ENCODE results near the gene ADD1. TPM values are rescaled to one million over a fixed set of nuclear protein-coding genes. Genes with fewer than 3 reads are reported as not detected.
A peak's percentile ranks its signal among the peaks of the same experiment; 100 is the strongest.

Gene ADD1
- polyA plus RNA-seq, 12 donors: 147 to 968 (median 173) TPM

GRCh38 chr4:2962614-2963174, 119.0 kb downstream of the ADD1 start:
- DNase-seq: peak; percentile 47

GRCh38 chr4:2963175-2963965, 119.7 kb downstream of the ADD1 start, which contains the start of the genes GRK4 and NOP14:
GRK4 (plus strand) TSS chr4:2963571; CDS start chr4:2964071, 500 bp downstream.
NOP14 (minus strand) TSS chr4:2963406; CDS start chr4:2963319, 87 bp downstream.
- DNase-seq: peak; percentile 98

GRCh38 chr4:2963966-2964471, 120.4 kb downstream of the ADD1 start:
- peak; percentile 40 for DNase-seq

- no peak for DNase-seq
These were observed 121.1 kb downstream of the ADD1 start for GRCh38 chr4:2964706-2965258.

- DNase-seq: no peak
These were observed 121.6 kb downstream of the ADD1 start for GRCh38 chr4:2965262-2965661.

DNA sequence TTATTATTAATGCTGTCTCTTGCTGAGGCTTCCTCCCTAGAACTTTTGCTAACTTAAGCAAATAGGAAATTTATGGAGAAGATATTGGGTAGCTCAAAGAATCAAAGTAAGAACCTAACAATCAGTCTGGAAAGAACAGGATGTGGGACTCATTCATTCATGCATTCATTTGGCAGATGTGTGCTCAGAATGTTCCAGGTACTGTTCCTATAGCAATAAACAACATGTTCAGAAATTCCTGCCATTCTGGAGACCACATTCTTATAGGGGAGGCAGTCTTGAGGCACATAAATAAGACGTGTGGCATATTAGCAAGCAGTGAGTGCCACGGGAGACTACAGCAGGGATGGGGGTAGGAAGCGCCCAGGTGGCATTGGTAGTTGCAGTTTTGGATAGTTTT, 124.7 kb downstream of the ADD1 start:
- DNase-seq: no peak

DNA sequence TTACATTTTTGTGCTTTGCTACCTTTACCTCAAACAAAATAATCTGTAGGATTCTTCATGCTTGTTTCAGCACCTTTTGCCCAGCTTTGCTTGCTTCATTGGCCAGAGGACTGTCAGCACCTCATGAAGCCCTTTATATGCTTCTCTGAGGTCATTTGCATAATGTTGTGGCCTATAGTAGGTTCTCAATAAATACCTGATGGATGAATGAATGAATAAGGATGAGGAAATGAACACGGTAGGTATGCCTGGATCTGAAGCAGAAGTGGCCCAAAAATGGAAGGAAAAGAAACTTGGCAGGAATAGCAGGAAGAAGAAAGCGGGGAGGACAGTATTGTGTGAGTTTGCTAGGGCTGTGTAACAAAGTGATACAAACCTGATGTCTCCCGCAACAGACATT, 127.6 kb downstream of the ADD1 start:
- DNase-seq: no peak

- no peak for DNase-seq
These were observed 133.8 kb downstream of the ADD1 start for GRCh38 chr4:2977211-2978088.

Other genes starting within 250 kb of the ADD1 start
- gene TNIP2, start 87.5 kb upstream of the ADD1 start, polyA plus RNA-seq (ENCODE audit: insufficient read length in 12 of 12): 10 to 100 TPM in 10 of 12 donors, 1 to 10 TPM in 1, not detected in 1; 9.2 to 15.3 (median 13.7) TPM
- gene SH3BP2, start 50.8 kb upstream of the ADD1 start, polyA plus RNA-seq (ENCODE audit: insufficient read length in 12 of 12): 10 to 100 TPM in 11 of 12 donors, not detected in 1; 19.1 to 73.8 (median 27.3) TPM
- 10 to 100 TPM in 11 of 12 donors, not detected in 1; 17.2 to 32.7 (median 24.6) TPM for gene NOP14, start 119.6 kb downstream of the ADD1 start, polyA plus RNA-seq (ENCODE audit: insufficient read length in 12 of 12)
- 10 to 100 TPM in 6 of 12 donors, 1 to 10 TPM in 5, not detected in 1; 7.3 to 13.2 (median 10.1) TPM for gene GRK4, start 119.7 kb downstream of the ADD1 start, polyA plus RNA-seq (ENCODE audit: insufficient read length in 12 of 12)
- under 1 TPM in 2 of 12 donors, not detected in 10; 0.42 to 0.54 TPM for gene HTT-AS, start 230.7 kb downstream of the ADD1 start, polyA plus RNA-seq (ENCODE audit: insufficient read length in 12 of 12)
- gene HTT, start 230.8 kb downstream of the ADD1 start, polyA plus RNA-seq (ENCODE audit: insufficient read length in 12 of 12): 10 to 100 TPM in 11 of 12 donors, not detected in 1; 17.8 to 54.1 (median 26.4) TPM

All from muscle of arm (tissue), 12 donors.